NOMO-1 (cell line): ENCODE data around the gene POU6F2.
A peak's percentile ranks its signal among the peaks of the same experiment; 100 is the strongest.
"Not testable (repeated sequence)": the region's sequence is repeated elsewhere in the genome, so short reads cannot be mapped to it uniquely, and the experiment has no call there.

ENCODE experiments used
- DNase-seq, 2 experiments: peaks; one replicate each; lab custom pipeline; 2025; ENCODE audit not compliant: unreplicated experiment in 2 of 2; lab: John Stamatoyannopoulos, UW

The POU6F2 gene, protein sequence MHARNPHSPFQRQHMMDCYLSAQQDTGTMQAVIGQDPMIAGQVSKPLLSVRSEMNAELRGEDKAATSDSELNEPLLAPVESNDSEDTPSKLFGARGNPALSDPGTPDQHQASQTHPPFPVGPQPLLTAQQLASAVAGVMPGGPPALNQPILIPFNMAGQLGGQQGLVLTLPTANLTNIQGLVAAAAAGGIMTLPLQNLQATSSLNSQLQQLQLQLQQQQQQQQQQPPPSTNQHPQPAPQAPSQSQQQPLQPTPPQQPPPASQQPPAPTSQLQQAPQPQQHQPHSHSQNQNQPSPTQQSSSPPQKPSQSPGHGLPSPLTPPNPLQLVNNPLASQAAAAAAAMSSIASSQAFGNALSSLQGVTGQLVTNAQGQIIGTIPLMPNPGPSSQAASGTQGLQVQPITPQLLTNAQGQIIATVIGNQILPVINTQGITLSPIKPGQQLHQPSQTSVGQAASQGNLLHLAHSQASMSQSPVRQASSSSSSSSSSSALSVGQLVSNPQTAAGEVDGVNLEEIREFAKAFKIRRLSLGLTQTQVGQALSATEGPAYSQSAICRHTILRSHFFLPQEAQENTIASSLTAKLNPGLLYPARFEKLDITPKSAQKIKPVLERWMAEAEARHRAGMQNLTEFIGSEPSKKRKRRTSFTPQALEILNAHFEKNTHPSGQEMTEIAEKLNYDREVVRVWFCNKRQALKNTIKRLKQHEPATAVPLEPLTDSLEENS

DNA sequence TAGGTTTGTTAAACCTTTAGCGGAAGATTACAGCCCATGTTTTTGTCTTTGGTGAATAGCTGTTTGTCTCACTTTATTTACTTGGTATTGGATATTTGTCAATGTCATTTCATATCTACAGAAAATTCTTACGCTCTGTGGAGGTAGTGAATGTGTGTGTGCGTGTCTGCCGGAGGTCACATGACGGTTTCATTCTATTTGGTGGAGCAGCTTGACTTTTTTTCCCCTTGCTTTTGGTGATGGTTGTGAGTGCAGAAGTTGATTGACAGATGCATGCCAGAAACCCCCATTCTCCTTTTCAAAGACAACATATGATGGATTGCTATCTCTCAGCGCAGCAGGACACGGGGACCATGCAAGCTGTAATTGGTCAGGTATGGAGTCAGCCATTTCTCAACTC lies at the start of gene POU6F2:
POU6F2 (plus strand) TSS at position 225 of the 400 bp plus-strand sequence; CDS start at position 270, 45 bp downstream.
- DNase-seq, result no peak

DNA sequence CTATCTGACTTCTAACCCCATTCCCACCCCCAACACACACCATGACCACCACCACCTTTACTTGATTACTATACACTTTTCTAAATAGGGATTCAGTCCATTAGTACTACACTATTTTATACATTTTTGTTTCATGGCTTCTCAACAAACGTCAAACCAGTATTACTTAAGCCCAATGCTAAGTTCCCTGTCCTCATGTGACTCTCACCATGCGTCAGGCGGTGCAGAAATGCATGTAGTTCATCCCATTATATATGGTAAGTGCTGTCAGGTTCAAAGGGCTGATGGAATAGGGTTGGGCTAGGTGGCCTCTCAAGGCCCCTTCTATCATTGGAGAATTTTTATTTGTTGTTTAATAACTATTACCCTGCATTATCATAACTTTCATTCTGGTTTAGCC lies 49.2 kb upstream of the POU6F2 start:
- DNase-seq, result no peak

DNA sequence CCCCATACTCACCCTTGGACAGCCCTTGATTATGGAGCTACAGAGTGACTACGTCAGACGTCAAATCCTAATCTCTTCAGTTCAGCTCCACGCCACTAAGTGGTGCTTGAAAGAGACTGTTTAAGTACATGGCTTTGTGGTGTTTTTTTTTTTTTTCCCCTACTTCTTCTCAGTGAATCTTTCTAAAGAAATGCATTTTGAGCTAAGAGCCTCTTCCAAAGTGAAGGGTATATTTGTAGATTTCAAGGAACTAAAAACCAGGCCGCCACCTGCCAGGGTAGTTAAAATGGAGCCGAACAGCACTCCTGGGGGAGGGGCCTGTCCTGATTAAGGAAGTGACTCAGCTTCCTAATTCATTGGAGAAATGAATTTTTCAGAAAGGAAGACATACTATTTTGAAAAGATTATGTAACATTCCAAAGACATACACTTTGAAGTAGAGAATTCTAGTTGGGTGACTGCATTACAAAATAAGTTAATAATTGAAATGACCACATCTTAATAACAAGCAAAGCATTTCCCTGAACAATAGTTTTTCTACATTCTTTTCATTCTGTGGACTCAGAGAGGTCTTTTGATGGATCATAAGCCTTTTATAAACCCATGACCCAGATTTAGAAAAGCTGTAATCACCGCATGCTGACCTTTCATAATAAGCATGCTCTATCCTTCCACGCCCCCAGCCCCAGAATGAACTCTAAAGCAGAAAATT lies 48.1 kb upstream of the POU6F2 start:
- peak in 1 of 2 experiments; percentile 24 for DNase-seq

GRCh38 chr7:38932509-38933168 lies 45.1 kb upstream of the POU6F2 start:
- DNase-seq, result peak; percentile 0 to 22

- DNase-seq, result no peak
Observed at GRCh38 chr7:38934051-38934450, 43.7 kb upstream of the POU6F2 start.

GRCh38 chr7:38934536-38934935 lies 43.2 kb upstream of the POU6F2 start:
- DNase-seq, result no peak

GRCh38 chr7:38936641-38937040 lies 41.1 kb upstream of the POU6F2 start:
- DNase-seq, result no peak

DNA sequence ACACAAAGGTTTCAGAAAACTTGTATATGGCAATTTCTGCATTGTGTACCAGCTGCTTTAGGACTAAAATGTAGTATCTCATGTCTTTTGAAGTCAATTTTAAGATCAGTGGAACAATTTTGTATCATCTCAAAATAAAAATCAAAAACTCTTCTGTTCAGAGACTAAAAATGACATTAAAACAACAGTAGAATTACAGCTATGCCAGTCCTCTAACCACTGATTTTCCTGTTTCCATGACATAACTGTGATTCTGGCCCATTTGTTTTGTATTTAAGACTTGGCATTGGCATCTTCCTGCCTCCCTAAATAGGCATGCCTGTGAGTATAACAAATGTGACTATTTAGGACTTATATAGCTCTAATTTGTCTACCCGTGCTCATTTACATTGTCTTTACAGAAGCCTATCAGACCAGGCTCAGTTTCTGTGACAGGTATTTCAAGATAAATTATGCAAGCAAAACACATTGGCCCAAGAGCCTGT lies 39.7 kb upstream of the POU6F2 start:
- no peak for DNase-seq

DNA sequence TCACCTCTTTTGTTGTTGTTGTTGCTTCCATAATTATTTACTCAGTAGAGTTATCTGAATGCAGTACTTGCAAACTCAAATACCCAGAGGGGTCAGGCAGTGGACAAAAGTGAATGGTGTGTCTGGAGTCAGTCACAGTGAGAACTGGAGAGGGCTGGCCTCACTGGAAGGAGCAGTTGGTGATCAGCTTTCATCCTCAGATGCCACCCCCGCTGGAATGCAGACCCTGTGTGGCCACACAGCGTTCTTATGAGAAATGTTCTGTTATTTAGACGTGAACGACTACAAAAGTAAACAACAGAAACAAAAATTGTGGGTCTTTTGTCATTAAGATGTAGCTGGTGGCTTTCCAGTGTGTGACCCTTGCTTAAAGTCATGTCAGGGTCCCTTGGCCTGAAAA lies 39.1 kb upstream of the POU6F2 start:
- DNase-seq, result no peak

DNA sequence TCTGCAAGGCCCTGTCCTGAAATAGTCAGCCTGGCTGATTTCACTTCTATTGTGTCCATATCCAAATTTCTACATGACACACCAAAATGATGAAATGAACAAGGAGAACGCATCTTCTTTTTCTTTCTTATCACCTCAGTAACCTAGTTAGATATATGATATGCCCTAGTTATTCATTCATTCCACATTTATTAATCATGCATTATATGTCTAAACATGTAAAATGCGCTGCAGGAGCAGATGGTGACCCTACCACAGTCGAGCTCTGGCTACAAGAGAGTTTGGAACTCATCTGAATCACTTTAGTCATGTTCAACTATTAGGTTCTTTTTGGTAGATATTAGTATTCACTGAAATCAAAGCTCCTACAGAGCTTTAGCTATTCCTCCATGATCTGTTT lies 36.9 kb upstream of the POU6F2 start:
- no peak for DNase-seq

GRCh38 chr7:38942431-38943051 lies 35.2 kb upstream of the POU6F2 start:
- no peak for DNase-seq

GRCh38 chr7:38947541-38947940 lies 30.2 kb upstream of the POU6F2 start:
- DNase-seq, result not testable (repeated sequence)

GRCh38 chr7:38950309-38950708 lies 27.4 kb upstream of the POU6F2 start:
- DNase-seq, result no peak

- DNase-seq, result no peak
Observed at GRCh38 chr7:38951213-38951612, 26.5 kb upstream of the POU6F2 start.

DNA sequence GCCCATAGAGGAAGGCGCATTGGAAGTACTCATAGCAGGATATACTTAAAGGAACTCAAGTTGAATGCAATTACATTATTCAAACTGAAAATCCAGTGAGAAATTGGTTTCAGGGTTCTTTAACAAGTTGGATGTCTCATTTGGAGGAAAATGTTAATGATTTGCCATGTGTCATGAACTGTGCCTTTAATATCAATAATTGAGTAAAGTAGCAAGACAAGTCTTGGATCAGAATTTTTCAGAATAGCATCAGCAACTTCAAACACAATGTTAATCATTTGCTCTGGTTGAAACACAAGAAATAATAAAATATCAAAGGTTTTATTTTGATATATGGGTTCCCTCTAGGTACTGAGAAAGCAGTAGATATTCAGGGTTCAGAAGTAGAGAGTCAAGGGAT lies 24.5 kb upstream of the POU6F2 start:
- DNase-seq, result no peak

- no peak for DNase-seq
Observed at GRCh38 chr7:38953971-38954370, 23.7 kb upstream of the POU6F2 start.

GRCh38 chr7:38955892-38956291 lies 21.8 kb upstream of the POU6F2 start:
- DNase-seq, result no peak

- no peak for DNase-seq
Observed at GRCh38 chr7:38962028-38962427, 15.7 kb upstream of the POU6F2 start.

- no peak for DNase-seq
Observed at GRCh38 chr7:38964921-38965320, 12.8 kb upstream of the POU6F2 start.

- no peak for DNase-seq
Observed at GRCh38 chr7:38973760-38974159, 3.9 kb upstream of the POU6F2 start.
